NCI-H69 (cell line): ENCODE data around the gene LYPLAL1.

ENCODE experiments used
- DNase-seq: peaks from one replicate; lab custom pipeline; 2025; lab: John Stamatoyannopoulos, UW

LYPLAL1 gene

DNA sequence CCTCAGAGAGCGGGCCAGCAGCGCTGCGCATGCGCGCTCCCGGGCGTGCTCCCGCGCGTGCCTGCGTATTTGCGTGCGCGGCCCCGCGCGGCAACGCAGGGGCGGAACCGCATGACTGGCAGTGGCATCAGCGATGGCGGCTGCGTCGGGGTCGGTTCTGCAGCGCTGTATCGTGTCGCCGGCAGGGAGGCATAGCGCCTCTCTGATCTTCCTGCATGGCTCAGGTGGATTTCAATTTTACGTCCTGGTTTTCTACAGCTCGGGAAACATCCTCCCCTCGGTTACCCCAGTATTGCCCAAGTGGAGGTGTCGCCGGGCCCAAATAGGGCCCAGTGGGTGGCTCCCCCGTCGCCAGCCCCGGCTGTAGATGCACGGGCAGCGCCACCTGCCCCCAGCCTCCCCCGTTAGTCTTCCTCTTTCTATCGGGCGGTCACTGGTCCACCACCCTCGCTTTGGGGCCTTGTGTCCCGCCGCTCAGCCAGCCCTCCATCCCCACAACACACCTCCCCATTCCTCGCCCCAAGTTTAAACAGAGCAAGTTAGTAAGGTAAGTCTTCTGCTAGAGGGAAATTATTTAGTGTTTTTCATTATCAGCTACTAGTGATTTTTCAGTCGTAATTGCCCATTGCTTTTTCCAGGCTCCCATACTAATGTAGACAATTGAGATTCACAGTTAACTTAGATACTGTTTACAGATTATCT is at the start of gene LYPLAL1:
TSS of gene LYPLAL1 (plus strand) at position 121 of the 702 bp plus-strand sequence. CDS start at position 134, 13 bp downstream.
- peak; percentile 96 for DNase-seq

DNA sequence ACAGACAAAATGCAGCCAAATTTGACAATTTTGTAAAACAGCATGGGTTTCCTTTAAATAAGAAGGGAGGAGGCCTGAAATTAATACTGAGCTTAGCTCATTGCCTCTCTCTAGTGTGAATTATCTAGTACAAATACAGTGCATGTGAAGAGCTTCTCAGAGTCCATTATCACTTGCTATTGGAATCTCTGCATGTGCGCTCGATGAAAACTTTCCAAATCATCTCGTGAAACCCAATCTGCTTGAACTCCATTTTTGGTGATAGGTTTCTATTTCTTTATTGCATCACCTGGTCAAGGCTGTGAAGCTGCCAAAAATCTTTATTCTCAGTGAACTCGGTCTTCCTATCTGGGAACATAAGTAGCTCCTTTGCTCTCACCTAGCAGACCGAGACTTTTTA is 49.5 kb upstream of the LYPLAL1 start:
- DNase-seq = peak; percentile 13

DNA sequence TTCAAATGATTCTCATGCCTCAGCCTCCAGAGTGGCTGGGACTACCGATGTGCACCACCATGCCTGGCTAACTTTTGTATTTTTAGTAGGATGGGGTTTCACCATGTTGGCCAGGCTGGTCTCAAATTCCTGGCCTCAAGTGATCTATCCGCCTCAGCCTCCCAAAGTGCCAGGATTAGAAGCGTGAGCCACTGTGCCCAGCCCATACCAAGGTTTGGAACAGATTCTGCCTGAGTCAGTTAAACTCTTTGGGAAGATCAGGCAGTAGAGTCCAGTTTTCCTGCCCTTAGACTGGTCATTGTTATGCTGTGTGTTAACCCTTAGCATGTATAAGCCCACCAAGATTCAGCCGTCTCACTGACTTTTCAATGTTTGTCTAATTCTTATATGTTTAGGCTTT is 48.3 kb upstream of the LYPLAL1 start:
- DNase-seq = no peak

DNA sequence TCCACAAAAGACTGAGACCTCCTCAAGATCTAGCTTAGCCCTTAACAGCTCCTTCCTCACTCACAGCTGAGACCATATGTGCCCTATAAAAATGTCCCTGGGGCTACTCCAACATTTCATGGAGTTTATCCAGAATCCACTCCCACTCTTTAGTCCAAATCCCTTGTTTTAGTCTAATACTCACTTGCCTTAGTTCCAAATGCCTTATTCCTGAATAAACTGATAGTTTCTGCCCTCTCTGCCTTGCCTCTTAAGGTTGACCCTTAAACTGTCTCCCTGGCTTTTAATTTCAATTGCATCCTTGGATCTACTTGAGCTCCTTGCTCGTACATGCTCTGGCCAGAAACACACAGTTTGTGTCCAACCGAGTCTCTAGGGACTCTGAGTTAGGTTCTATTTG is 47.3 kb upstream of the LYPLAL1 start:
- peak; percentile 66 for DNase-seq

DNA sequence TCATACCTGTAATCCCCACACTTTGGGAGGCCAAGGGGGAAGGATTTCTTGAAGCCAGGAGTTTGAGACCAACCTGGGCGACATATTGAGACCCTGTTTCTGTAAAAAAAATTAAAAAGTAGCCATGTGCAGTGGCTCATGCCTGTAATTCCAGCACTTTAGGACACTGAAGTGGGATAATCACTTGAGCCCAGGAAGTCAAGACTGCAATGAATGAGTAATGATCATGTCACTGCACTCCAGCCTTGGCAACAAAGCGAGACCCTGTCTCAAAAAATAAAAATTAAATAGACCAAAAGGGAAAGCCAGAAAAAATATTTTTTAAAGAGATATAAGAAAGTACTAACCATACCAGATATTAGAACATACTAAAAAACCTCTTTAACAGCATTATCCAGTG is 44.7 kb upstream of the LYPLAL1 start:
- no peak for DNase-seq

DNA sequence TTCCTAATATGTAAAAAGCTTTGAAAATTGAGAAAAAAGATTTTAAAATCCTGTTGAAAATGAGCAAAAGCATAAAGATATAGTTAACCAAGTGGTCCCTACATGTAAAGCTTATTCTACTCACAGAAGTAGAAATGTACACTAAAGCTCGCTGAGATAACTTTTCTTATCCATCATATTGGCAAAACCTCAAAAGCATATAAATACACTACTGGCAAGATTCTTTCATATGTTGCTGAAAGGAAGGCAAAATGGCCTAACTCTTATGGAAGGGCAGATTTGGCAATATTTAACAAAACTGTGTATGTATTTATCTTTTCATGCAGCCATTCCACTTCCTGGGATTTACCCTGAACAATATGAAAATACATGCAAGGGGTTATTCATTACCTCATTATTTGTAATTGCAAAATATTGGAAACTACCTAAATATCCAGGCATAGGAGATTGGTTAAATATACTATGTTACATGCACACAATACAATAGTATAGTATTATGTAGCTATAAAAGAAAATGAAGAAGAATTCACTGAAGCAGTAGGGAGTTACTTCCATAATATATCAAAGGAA is 43.2 kb upstream of the LYPLAL1 start:
- no peak for DNase-seq

DNA sequence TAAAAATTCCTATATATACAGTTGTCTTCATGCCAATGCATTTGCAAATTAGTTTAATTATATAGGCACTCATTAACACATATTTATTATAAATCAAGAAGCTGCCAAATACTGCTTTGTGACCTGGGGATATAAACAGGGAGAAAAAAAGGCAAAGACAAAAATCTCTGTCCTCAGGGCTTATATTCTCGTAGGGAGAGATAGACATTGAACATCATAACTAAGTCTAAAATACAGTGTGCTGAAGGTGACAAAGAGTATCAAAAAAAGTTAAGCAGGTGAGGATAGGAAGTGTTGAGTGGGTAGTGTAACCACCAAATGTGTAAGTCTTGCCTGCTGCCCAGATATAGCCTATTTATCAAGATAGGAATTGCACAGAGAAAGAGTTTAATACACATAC is 40.7 kb upstream of the LYPLAL1 start:
- no peak for DNase-seq

DNA sequence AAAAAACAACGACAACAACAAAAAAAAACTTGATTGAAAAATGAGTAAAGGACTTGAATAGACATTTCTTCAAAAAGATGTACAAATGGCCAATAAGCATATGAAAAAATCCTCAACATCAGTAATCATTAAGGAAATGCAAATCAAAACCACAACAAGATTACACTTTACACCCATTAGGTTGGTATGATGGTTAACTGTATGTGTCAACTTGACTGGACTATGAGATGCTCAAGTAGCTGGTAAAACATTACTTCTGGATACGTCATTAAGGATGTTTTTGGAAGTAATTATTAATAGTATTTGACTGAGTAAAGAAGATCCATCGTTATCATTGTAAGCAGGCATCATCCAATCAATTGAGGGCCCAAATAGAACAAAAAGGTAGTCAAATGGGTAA is 34.9 kb upstream of the LYPLAL1 start:
- DNase-seq = no peak

DNA sequence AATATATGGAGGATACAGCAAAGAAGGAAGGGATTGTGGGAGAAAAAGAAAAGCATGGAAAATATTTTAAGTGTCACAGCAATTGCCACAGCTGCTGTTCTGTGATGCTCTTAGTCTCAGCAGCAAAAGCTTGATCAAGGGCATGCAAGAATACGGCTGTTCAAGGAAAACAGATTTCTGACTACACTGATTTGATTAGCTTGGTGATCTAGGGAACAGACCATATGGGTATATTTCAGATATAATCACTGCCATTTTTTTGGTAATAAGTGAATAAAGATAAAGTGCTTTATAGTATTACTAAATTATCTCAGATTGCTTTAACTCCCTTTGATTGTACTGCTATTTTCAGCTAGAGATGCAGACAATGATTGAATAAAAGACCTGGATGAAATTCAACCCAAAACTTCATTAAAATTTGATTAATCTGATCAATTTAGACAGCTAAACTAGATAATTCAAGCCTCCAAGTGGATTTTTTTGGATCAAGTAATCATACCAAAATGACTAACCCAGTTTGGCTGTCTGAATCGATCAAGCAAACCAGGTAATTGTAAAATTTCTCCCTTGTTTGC is 33.3 kb upstream of the LYPLAL1 start:
- no peak for DNase-seq

DNA sequence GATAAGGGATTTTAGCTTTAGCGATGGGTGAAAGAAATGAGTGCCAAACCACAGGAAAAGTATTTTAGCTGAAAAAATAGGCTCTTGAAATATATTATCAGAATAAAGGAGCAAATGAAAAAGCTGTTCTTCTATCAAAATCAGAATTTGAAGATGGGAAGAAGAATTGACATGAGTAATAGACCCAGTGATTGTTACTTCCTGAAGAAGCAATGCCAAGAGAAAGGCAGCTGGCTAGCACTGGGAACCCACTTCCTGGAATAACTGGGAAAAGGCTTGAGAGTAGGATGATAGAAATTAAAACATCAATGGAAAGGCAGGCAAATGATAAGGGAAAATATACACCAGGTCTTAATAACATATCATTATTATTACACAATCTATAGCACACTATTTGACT is 29.9 kb upstream of the LYPLAL1 start:
- no peak for DNase-seq

DNA sequence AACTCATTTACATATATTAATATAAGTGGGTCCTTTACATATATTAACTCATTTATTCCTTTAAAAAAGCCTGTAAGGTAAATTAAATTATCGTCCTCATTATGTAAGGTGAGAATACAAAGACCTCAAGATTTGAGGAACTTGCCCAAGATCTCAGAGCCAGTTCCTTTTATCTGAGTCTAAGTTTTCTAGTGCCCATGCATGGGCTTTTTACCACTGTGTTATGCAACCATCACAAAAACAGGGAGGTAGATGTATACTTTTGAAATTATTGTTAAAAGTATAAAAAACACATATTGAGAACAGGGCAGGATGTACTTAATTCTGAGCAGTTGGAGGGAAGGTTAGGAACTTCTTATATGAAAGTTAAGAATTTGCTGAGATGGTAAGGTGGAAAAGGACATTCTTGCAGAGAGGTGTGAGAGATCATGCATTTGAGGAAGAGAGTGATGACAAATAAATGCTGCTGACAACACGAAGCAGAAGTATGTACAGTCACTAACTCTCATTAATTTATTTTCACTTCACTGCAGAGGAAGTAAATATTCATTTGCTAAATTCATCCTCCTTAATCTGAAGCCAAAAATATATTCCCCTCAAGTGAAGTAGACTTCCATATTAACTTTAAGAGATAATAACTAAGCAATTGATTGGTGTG is 28.9 kb upstream of the LYPLAL1 start:
- DNase-seq = no peak

DNA sequence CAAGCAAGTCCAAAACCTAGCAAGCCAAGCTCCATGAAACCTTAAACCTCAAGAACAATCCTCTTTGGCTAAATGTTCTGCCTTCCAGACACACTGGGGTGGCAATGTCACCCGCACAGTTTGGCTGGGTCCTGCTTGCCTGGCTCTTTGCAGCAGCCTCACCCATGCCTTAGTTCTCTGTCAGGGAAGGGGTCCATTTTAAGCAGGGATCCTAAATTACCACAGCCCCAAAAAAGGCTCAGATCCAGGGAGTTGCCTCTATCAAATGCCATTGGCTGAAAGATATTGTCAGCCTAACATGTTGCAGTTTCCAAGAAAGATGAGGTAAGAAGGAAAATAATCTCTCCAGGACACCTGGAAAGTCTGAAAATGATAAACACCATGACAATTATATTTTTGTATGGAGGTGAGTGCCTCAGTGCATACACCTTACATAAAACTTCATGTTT is 26.1 kb upstream of the LYPLAL1 start:
- no peak for DNase-seq

DNA sequence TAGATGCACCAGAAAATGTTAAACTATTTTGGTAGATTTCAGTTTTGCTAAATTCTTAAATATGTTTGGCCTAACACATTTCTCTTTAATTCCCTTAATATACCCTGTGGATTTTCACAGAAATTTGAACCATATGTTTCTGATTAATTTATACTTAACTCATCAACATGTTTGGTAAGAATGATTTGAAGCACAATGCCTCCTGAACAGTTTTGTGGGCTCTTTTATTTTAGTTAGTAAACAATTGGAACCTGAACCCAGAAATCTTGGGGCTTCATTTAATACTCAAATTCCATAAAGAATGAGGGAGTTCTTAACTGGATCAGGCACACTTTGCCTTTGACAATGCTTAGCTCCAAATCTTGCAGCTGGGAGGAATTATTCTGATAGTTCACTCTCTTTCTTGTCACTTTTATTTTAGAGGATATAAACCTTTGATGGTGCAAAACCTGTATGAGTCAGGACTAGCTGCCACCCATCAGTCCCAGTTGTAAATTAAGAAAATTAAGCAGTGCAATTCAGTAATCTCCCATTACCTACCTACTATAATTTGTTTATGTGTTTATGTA is 24.6 kb upstream of the LYPLAL1 start:
- no peak for DNase-seq

DNA sequence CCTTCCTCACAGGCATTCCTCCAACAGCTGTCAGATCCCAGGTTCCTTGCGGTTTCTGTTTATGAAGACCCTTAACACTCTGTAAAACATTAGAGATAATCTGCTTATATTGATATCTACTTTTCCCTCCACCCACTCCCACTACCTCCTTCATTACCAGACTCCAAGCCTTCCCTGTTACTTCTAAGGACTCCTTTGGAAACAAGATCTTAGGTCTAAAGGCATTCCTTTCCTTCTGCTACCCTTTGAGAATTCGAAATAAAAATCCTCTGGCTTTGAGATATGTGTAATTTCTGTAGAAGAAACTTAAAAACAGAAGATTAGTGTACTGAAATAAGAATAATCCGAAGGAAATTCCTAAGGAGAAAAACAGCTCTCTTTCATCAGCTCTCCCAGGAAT is 23.7 kb upstream of the LYPLAL1 start:
- DNase-seq = no peak

DNA sequence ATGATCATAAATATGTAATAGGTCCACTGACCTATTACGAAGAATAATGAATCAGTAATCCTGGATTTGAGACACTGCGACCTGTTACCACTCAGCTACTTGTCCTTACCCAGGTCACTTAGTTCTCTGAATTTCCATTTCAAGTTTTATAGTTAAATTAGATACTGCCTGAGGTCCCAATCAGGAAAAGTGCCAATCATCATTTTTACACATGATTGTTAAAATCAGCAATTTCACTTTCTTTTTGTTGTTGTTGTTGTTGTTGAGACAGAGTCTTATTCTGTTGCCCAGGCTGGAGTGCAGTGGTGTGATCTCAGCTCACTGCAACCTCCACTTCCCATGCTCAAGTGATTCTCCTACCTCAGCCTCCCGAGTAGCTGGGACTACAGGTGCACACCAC is 22.8 kb upstream of the LYPLAL1 start:
- DNase-seq = no peak

DNA sequence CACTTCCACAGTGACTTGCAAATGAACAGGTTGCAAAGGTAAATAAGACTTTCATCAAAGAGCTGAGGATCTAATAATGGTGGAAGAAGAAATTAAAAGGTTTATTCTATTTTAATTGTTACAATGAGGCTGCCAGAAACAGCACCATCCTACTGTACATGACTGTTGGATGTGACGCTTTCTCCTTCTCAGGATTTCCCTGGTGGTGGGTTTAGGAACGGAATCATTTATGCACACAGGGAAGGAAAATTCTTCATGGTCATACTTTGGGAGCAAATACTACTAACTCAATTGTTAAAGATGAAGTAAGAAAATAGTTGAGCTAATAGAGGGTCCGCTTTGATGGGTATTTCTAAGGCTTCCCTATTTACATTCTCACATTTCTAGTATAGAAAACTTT is 22.2 kb upstream of the LYPLAL1 start:
- DNase-seq = no peak

DNA sequence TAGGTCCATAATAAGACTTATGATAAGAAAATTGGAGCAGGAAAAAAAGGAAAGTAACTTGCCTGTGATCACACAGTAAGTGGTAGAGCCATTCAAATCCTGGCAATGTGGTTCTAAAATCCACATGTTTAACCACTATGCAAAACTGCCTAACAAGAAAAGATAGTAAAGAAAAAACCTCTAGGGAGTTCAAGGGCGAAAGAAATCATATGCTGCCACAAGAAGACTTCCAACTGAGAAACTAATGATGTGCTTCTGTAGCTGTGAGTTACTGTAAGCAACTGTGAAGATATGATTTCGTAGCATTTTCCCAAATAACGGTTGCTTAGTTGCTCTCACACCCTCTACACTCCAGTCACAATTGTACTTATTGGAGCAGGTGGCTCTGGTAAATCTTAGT is 20.9 kb upstream of the LYPLAL1 start:
- no peak for DNase-seq

DNA sequence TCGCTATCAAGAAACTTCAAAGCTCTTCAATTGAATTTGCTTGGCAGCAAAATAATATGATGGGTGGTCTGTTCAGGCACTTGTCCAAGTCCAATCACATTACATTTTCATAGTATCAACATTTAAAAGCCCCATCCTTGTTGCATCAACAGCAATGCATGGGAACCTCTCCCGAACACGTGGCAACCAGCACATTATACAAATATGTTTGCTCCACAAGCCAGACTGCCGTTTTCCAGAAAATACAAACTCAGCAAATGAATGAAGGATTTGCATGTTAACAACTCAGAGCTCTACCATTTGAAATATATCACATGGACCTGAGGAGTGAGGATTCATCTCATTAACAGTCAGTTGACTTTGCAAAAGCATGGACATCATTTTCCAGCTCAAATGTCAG is 20.0 kb upstream of the LYPLAL1 start:
- DNase-seq = no peak

DNA sequence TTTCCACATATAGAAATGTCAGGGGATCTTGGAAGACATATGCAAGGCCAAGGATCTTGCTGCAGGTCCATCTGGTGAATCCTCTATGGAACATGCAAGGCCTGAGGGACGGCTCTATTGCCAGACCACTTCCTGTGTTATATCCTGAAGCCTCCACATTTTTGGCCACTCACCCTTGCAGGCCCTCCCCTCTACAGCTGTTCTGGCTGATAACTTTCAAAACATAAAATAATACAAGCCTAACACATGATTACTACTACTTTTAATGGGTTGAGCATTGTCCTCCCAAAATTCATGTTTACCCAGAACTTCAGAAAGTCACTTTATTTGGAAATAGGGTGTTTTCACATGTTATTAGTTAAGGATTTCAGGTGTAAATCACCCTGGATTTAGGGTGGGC is 18.5 kb upstream of the LYPLAL1 start:
- DNase-seq = no peak

DNA sequence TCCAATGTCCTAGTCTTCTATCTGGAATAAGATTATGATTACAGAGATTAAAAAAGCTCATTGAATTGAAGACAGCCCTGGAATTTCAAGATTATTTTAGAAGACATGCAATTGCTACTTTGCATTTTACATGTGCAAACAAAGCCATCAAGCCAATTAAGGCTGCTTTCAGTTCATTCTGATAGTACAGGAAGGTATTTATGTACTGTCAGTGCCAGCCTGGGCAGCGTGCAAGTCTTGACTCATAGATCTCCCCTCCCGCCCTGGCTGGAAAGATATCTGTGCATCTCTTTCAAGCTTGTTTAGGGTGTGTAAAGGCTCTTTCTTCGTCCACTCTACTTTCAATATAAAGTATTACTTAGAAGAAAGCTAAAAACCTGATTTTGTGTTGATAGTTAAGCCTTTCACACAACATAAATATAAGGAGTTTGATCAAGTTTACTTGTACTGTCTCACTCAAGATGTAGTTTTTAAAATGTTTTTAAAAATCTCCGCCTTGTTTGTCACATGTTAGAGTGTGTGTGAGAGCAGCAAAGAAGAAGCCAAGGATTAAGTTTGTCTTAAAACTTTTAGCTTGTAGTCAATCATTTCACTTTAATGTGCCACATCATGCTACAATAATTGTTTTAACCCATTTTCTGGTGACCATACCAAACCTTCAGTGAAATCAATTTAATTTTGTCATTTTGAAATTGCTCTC is 13.6 kb upstream of the LYPLAL1 start:
- DNase-seq = peak; percentile 53

DNA sequence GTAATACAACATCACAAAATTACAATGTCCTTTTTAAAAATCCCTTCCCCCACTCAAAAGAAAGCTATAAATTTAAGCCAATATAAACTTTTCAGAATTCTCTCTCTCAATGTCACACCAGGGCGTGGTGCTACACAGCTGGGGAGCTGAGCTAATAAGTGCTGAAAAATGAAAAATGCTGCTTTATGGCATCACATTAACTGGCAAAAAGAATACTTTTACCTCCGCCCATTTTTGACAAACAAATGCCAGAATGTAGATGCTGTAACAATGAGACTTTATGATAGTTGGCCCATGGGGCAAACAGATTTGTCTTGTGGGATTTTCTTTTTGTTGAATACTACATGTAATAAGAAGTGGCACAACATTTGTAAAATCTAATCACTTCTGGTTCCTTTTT is 12.7 kb upstream of the LYPLAL1 start:
- peak; percentile 11 for DNase-seq

DNA sequence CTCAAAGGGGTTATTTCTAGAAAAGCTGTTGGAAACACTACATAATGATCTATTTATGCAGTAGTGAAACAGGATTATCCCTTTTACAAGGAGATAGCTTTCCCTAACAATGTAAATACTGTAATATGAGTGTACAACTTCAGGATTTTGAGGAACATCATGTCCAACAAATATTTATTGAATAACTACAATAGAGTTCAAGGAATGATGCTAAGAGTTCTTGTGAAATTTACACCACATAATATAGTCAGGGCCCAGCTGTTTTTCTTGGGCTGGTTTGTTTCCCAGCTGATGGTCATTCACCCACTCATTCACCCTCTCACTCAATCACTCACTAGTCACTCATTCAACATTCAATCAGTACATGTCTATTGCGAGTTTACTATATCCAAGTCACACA is 12.3 kb upstream of the LYPLAL1 start:
- no peak for DNase-seq
